ENCODE data around the gene RASSF10.

The RASSF10 gene

DNA sequence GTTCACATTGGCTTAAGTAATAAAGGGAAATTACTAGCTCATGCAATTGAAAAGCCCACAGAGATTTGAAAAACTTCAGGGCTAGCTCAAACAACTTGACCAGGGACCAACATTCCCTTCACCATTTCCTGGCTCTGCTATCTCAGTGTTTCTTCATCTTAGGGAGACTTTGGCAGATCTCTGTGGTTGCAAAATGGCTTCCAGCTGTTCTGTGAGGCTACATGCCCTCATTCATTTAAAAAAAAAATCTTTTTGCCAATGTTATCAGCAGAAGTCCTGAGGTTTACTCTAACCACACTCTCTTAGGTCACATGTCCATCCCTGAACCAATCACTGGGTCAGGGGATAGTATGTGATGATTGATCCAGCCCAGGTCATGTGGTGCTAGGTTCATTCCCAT is 13.9 kb upstream of the RASSF10 start:
- no peak for TF ChIP-seq ZFX (IDR thresholded peaks at IDR 0.05)
- TF ChIP-seq, protein P1, sequence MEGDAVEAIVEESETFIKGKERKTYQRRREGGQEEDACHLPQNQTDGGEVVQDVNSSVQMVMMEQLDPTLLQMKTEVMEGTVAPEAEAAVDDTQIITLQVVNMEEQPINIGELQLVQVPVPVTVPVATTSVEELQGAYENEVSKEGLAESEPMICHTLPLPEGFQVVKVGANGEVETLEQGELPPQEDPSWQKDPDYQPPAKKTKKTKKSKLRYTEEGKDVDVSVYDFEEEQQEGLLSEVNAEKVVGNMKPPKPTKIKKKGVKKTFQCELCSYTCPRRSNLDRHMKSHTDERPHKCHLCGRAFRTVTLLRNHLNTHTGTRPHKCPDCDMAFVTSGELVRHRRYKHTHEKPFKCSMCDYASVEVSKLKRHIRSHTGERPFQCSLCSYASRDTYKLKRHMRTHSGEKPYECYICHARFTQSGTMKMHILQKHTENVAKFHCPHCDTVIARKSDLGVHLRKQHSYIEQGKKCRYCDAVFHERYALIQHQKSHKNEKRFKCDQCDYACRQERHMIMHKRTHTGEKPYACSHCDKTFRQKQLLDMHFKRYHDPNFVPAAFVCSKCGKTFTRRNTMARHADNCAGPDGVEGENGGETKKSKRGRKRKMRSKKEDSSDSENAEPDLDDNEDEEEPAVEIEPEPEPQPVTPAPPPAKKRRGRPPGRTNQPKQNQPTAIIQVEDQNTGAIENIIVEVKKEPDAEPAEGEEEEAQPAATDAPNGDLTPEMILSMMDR (conservative IDR thresholded peaks at IDR 0.05) = no peak
- no peak overlapping the region for H3K27ac ChIP-seq

DNA sequence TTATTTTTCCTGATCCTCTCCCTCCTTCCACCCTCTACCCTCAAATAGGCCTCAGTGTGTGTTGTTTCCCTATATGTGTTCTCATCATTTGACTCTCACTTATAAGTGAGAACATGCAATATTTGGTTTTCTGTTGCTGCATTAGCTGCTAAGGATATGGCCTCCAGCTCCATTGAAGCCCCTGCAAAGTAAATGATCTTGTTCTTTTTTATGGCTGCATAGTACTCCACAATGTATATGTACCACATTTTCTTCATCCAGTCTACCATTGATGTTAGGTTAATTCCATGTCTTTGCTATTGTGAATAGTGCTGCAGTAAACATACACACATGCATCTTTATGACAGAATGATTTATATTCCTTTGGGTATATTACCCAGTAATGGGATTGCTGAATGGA is 13.3 kb upstream of the RASSF10 start:
- H3K27ac ChIP-seq = no peak overlapping the region
- TF ChIP-seq, protein P1 (conservative IDR thresholded peaks at IDR 0.05) = no peak
- TF ChIP-seq ZFX (IDR thresholded peaks at IDR 0.05) = no peak

DNA sequence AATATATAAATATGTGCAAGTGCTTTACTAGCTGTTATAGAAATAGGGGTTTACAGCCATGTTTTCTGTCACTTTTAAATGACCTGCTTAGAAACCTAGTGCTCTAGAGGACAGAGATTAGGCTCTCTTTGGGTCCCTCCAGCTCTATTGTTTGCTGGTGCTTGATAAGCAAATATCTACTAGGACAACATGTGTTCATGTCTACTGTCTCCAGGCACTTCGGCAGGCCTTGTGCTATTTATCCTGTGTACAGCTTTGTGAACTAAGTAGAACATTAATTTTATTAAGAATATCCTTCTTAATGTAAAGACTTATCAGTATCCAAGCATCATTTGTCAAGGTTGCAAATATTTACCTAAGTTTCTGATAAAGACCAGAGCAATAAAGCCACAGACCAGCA is 11.9 kb upstream of the RASSF10 start:
- TF ChIP-seq, protein P1 (conservative IDR thresholded peaks at IDR 0.05) = no peak
- no peak for TF ChIP-seq ZFX (IDR thresholded peaks at IDR 0.05)
- H3K27ac ChIP-seq = no peak overlapping the region

DNA sequence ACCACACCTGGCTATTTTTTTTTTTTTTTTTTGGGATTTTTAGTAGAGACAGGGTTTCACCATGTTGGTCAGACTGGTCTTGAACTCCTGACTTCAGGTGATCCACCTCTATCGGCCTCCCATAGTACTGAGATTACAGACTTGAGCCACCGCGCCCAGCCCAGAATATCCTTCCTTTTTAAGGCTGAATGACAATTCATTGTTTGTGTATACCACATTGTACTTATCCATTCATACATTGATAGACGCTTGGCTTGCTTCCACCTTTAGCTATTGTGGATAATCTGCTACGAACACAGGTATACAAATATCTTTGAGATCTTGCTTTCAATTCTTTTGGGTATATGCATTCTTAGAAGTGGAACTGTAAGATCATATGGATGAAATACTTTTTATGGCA is 10.8 kb upstream of the RASSF10 start:
- H3K27ac ChIP-seq = 0 out of 2 replicates have a peak overlapping the region, but pooled peaks have one; percentile 37
- TF ChIP-seq, protein P1 (conservative IDR thresholded peaks at IDR 0.05) = no peak
- TF ChIP-seq ZFX (IDR thresholded peaks at IDR 0.05) = no peak

DNA sequence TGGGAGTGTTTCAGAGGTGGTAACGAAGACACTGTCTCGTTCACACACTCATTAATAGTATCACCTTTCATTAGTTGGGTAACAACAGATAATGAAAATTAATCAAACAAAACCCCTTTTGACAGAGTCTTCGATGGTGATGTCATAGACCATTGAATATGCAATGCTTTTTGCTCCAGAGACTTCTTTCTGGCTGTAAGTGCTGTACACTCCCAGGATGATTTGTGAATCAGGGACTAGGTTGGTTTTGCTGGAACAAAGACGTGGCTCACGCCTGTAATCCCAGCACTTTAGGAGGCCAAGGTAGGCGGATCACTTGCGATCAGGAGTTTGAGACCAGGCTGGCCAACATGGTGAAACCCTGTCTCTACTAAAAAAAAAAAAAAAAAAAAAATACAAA is 9.5 kb upstream of the RASSF10 start:
- TF ChIP-seq ZFX (IDR thresholded peaks at IDR 0.05) = no peak
- TF ChIP-seq, protein P1 (conservative IDR thresholded peaks at IDR 0.05) = no peak
- no peak overlapping the region for H3K27ac ChIP-seq

DNA sequence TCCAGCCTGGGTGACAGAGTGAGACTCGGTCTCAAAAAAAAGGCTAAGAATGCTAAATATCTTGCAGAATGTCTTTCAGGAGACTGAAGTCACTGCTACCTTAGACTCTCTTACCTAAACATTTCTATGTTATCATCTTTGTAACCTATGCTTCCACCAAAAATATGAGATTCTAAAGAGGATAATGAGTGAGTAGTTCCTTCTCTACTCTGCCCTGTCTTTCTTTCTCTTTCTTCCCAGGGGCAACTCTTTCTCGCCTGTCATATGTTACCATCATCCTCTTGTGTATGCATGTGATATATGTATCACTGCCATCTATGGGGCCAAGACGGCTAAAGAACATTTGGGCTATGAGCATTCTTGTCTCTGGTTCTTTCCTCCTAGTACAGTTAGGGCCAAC is 9.0 kb upstream of the RASSF10 start:
- TF ChIP-seq ZFX (IDR thresholded peaks at IDR 0.05) = no peak
- TF ChIP-seq, protein P1 (conservative IDR thresholded peaks at IDR 0.05) = no peak
- H3K27ac ChIP-seq = no peak overlapping the region

DNA sequence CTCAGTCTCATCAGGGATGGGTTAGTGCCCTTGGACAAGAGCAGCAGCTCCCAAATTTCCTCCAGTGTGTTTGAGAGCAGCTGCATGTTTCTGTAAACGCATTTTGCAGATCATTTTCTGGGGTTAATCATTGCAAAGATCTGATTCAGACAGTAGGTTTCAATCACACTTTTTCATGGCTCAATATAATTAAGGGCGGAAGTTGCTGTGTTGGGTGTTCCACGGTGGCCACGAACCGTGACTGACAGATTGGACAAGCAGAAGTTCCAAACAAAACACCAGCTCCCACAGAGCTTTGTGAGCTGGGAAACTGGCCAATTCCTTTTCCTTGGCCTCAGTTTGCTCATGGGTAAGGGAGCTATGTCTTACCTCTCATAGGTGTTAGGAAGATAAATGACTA is 8.4 kb upstream of the RASSF10 start:
- TF ChIP-seq, protein P1 (conservative IDR thresholded peaks at IDR 0.05) = no peak
- TF ChIP-seq ZFX (IDR thresholded peaks at IDR 0.05) = no peak
- H3K27ac ChIP-seq = no peak overlapping the region
